IPS-18c (cell line): Measurements from ENCODE around the gene LRP5.
"Not testable (repeated sequence)": the region's sequence is repeated elsewhere in the genome, so short reads cannot be mapped to it uniquely, and the experiment has no call there.

Experiments
- H3K4me3 ChIP-seq: 2 replicates; pipeline ENCODE4 v1.7.0; 2013; ENCODE audit warnings: low read depth, mild to moderate bottlenecking, low read length, moderate library complexity; ENCODE audit not compliant: insufficient read depth
- H3K9me3 ChIP-seq: one replicate; pipeline ENCODE4 v1.6.1; 2013; ENCODE audit warnings: mild to moderate bottlenecking, low read length, moderate library complexity; ENCODE audit not compliant: control insufficient read depth, insufficient read depth

The LRP5 gene

DNA sequence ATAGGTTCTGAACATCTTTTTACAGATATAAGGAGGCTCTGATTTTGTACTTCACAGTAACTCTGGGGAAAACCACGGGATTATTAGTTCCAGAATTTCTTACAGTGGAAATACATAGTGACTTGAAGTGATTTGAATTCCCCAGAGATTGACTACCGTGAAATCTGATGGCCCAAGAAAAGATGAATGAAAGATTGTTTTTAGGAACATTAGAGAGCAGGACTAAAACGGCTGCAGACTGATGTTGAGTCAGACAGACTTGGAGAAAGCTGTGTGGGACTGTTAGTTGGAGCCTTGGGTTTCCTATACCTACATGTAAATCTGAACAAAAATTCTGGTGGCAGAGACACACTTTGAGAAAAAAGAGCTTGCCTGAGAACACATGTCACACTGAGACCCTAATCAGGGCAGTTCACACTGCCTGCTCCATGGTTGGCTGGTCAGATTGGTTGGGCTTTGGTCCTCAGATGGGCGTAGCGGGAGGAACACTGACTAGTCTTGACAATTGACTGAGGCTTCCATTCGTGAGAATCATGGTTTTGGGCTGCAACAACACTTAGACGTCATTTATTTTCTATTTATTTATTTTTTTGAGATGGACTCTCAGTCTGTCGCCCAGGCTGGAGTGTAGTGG is 154.9 kb downstream of the LRP5 start:
- no peaks in the 10 kb centered on the region for H3K9me3 ChIP-seq
- H3K4me3 ChIP-seq: no peak overlapping the region

DNA sequence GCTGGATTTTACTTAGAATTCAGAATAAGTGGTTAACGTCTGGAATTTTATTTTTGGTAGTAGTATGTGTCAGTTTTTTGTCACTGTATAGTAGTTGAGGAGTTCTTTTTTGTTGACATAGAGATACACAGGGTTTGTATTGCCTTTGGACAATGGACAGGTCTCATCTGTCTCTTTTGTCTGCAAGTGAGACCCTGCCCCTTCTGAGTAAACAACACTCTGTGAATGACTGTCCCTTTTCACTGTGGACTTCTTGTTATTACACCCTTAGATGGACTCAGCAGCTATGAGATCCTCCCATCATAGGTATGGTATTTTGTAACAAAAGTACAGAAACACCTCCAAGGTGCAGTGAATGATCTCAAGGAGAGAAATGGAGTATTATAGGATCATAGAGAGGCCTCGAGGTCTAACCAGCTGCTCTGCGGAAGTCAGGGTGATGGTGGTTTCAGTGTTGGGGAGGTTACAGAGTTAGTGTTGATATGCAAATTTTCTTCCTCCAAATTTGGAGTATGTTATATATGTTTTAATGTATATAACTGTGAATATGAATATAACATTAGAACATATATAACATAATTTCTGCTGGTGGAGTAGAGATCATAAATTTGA is 155.9 kb downstream of the LRP5 start:
- Histone ChIP-seq H3K9me3 (no peaks in the 10 kb centered on the region), H3K4me3 (no peak overlapping the region)

DNA sequence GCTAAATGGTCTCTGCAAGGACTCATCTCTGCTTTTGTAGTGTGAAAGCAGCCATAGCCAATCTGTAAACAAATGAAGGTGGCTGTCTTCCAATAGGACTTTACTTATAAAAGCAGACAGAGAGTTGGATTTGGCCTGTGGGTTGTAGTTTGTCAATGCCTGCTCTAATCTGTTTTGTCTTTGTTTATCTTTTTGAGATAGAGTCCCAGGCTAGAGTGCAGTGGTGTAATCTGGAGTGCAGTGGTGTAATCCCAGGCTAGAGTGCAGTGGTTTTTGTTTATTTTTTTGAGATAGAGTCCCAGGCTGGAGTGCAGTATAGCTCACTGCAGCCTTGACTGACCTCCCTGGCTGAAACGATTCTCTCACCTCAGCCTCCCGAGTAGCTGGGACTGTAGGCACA is 156.7 kb downstream of the LRP5 start:
- no peak overlapping the region for H3K4me3 ChIP-seq
- no peaks in the 10 kb centered on the region for H3K9me3 ChIP-seq

DNA sequence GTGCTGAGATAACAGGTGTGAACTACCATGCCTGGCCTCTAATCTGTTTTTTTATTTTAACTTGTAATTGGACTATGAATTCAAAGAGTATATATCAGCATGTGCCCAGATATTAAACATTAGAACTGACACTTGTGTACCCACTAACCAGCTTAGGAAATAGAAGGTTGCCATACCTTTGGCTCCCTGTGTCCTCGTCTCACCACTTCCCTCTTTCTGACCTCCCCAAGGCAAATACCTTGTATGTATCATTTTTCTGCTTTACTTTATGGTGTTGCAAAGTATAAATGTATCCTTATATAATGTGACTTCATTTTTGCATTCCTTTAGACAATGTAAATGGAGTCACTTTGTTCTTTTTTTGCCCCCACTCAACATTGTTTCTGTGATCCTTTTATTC is 157.3 kb downstream of the LRP5 start:
- Histone ChIP-seq H3K9me3 (no peaks in the 10 kb centered on the region), H3K4me3 (no peak overlapping the region)

DNA sequence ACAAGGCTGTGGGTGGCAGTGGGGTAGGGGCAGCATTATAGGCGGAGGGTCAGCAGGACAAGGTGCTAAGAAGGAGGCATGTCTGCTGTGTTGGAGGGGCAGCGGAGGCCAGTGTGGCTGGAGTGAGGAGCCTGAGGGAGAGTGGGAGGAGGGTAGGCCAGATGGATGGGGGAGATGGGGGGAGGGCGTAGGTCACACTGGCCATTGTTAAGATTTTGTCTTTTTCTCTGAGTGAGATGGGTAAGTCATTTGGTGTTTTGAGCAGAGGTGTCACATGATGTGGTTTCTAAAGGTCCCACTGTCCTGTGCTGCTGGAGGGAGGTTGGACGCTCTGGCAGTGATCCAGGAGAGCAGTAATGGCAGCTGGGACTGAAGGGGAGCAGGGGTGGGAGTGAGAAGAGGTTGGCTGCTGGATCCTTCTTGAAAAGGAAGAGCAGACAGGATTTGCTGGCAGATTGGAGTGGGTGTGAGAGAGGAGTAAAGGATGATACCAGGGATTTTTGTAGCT is 158.0 kb downstream of the LRP5 start:
- H3K4me3 ChIP-seq: no peak overlapping the region
- H3K9me3 ChIP-seq: no peaks in the 10 kb centered on the region

DNA sequence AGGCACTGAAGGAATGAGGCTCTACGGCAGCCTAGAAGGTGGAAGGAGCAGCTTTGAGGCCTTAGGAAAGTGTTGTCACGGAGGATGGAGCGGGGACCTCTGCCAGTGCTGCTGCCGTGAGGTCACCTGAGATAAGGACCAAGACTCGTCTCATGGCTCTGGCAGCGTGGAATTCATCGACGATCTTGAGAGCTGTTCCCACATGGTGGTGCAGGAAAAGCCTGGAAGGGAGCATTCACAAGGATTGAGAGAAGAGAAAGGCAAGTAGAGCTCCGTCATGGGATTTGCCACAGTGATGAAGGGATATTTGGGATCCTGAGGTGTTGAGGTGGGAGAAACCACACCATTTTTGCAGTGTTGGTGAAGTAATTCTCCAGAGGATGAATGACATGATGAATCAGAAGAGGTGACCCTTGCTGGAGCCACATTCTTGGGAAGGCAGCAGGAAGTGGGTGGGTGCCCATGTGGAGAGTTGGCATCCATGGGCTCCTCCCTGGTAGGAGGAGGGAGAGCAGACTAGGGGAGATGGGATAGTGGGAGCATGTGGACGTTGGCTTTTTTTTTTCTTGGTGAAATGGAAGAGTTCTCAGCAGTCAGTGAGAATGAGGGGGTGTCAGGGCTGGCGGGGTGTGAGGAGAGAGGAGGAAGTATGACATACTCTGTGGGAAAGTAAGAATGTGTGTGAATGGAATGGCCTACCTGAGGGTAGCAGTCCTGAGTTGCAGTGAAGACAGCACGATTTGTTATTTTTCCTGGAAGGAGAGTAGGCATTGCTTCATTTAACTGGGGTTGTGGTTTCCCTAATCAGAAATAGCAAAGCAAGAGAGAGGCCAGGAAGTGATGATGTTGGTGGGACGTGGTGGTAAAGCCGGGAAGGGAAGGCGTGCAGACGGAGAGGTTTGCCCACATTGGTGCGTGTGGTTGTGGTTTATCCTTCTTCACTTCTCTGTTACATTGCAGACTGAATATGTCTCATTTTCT is 159.3 kb downstream of the LRP5 start:
- no peak overlapping the region for H3K4me3 ChIP-seq
- no peaks in the 10 kb centered on the region for H3K9me3 ChIP-seq

DNA sequence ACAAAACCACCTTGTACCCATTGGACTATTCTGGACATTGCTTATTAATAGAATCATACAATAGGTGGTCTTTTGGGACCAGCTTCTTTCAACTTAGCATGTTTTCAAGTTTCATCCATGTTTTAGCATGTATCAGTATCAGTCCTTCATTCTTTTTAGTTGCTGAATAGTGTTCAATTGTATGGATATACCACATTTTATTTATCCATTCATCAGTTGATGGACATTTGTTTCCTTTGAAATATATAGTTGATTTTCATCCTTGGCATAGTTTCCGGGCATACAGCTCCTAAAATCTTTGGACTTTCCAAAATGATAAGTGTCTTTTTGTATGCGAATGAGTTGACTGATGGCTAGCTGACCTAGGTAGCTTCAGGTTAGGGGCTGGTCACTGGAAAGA is 160.4 kb downstream of the LRP5 start:
- no peak overlapping the region for H3K4me3 ChIP-seq
- H3K9me3 ChIP-seq: no peaks in the 10 kb centered on the region

DNA sequence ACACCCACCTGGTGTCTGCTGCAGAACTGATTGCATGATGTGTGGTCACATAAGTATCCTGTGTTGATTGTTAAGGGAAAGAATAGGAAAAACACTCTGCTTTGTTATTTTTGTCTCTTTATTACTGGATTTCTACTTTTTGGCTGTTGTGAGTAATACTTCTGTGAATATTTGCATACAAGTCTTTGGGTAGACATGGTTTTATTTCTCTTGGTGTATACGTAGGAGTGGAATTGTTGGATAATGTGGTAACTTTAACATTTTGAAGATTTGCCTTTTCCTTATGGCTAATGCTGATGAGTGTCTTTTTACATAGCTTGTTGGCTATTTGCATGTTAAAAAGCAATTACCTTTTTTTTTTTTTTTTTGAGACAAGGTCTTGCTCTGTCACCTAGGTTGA is 161.3 kb downstream of the LRP5 start:
- no peak overlapping the region for H3K4me3 ChIP-seq
- no peaks in the 10 kb centered on the region for H3K9me3 ChIP-seq

DNA sequence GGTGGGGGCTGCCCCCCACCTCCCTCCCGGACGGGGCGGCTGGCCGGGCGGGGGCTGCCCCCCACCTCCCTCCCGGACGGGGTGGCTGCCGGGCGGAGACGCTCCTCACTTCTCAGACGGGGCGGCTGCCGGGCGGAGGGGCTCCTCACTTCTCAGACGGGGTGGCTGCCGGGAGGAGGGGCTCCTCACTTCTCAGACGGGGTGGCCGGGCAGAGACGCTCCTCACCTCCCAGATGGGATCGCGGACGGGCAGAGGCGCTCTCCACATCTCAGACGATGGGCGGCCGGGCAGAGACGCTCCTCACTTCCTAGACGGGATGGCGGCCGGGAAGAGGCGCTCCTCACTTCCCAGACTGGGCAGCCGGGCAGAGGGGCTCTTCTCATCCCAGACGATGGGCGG is 163.2 kb downstream of the LRP5 start:
- not testable (repeated sequence) for H3K4me3 ChIP-seq, H3K9me3 ChIP-seq

DNA sequence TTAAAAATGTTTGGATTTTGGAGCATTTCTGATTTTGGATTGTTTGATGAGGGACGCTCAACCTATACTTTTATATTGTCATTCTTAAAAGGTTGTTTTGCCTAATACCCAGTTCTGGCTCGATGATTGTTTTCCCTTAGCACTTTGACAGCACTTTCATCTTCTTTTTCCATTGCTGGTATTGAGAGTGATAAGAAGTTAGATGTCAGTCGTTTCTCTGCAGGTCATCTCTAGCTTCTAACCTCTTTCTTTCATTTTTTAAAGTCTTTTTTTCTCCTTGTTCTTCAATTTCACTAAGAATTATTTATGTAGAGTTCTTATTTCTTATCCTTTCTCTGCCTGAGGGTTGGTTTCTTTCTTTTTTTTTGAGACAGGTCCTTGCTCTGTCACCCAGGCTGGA is 167.0 kb downstream of the LRP5 start:
- peaks cover 2% of the 10 kb centered on the region for H3K9me3 ChIP-seq
- no peak overlapping the region for H3K4me3 ChIP-seq

DNA sequence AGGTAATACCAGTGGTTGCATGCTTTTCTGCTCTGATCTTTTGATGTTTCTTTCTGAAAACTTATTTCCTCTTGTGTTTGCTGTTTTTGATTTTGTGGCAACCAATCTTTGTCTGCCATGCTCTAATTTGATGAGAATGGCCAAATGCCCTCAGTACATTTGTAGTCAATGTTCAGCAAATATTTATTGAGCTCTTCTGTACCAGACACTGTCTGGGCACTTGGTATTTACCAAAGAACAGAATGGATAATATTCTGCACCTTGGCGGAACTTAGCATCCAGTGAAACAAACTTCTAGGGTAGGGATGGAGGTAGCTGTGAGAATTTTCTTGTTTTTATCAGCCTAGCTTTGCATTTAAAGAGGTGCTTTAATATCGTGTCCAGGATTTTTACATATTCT is 167.8 kb downstream of the LRP5 start:
- Histone ChIP-seq H3K4me3 (no peak overlapping the region), H3K9me3 (peaks cover 2% of the 10 kb centered on the region)

DNA sequence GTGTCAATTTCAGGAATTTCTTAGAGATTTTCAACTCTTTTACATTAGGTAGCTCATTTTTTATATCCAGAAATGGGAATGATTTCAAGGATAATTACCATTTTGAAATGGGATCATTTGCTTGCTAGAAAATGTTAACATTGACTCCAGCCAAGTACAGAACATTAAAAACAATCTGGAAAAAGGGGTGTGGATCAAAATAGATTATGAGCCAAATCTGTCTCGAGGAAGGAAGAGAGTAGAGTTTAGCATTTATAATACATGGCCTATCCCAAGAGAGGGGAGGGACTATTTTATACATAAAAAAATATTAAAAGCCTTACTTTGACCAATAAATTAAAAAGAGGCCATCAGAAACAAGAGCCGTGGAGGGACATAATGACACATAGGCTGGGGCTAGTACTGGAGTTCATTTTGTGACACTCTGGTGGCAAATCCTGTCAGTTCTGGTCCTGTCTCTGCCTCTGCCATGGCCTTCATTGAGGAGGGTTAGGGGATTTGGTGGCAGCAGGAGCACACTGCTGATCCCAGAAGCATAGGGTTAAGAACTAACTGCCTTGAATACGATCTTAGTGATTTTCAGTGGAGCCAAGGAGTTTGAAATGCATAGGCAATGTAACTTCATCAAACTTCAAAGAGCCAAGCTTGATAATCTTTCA is 168.6 kb downstream of the LRP5 start:
- Histone ChIP-seq H3K9me3 (peaks cover 2% of the 10 kb centered on the region), H3K4me3 (no peak overlapping the region)

DNA sequence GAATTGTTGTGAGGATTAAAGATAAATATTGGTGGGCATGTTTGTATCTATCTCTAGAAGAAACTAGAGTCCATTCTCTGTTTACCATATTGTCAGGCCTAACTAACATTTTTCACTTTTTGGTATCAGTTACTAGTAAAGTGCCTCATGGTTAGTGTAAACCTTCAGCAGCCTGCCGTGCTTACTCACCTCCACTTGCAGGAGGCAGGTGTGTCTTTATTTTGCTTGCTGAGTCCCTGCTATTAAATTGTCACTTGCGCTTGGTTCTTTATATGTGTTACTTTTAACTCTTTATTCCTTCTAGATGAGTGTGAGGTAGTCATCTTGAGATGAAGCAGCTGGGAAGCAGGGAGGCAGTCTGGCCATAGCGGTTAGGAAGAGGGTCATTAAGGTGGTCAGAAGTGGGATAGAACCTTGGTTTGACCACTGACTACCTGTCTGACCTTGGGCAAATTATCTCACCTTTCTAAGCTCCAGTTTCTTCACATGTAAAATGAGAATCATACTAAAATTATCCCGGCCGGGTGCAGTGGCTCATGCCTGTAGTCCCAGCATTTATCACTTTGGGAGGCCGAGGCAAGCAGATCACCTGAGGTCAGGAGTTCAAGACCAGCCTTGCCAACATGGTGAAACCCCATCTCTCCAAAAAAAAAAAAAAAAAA is 169.3 kb downstream of the LRP5 start:
- no peak overlapping the region for H3K4me3 ChIP-seq
- peaks cover 2% of the 10 kb centered on the region for H3K9me3 ChIP-seq

DNA sequence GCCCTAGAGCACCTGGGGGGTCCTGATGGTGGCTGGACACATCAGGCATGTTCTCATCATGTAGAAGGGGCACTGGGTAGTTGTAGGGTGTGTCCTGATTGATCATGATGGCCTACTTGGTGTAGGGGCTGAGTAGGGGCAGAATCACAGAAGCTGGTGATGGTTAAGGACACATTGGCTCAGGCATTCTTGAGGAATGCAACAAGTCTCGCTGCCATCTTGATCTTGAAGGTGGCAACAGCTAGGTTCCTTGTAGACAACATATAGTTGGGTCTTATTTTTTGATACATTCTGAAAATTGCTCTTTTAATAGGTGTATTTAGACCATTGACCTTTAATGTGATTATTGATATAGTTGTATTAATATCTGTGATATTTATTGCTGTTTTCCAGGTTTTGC is 176.2 kb downstream of the LRP5 start:
- Histone ChIP-seq H3K9me3 (peaks cover 2% of the 10 kb centered on the region), H3K4me3 (no peak overlapping the region)

DNA sequence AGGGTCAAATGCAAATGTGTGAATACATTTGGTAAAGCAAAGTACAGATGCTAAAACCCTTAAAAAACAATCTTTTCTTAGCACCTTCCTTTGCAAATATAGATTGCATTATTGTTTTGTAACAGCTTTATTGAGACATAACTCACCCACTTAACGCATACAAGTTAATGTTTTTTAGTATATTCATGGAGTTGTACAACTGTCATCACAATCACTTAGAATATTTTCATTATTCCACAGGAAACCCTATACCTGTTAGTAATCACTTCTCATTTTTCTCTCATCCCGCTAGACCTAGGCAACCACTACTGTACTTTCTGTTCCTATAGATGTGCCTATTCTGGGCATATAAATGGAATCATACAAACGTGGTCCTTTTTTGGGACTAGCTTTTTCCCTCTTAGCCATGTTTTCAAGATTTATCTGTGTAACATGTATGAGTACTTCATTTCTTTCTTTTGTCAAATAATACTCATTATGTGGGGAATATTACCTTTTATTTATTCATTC is 182.9 kb downstream of the LRP5 start:
- no peak overlapping the region for H3K4me3 ChIP-seq
- no peaks in the 10 kb centered on the region for H3K9me3 ChIP-seq

DNA sequence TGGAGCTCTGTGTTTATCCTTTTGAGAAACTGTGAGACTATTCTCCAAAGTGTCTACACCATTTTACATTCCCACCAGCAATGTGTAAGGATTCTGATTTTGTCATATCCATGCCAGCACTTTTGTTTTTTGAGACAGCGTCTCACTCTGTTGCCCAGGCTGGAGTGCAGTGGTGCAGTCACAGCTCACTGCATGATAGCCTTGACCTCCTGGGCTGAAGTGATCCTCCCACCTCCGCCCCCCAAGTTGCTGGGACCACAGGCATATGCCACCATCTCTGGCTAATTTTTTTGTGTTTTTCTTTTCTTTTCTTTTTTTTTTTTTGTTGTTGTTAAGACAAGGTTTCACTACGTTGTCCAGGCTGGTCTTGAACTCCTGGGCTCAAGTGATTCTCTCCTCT is 183.5 kb downstream of the LRP5 start:
- Histone ChIP-seq H3K4me3 (no peak overlapping the region), H3K9me3 (no peaks in the 10 kb centered on the region)

DNA sequence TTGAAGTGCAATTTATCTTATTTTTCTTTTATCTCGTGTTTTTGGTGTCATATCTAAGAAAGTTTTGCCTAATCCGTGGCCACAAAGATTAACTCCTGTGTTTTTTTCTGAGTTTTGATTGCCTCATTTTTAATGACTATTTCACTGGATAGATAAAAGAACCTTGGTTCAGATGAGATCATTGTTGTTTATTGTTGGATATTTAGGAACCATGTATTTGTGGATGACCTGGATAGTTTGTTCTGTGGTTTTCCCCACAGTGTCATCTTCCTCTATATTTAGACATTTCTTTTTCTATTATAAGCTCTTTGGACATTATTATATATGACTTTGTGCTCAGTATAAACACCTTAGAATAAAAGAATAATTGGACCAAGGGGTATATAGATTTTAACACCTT is 185.4 kb downstream of the LRP5 start:
- H3K4me3 ChIP-seq: no peak overlapping the region
- no peaks in the 10 kb centered on the region for H3K9me3 ChIP-seq
